Measurements from ENCODE around the gene PLXNB2.

PLXNB2 gene

GRCh38 chr22:50258361-50259292 lies 48.8 kb downstream of the PLXNB2 start:
- Histone ChIP-seq H3K9me3 (ENCODE audit: control insufficient read depth, insufficient read depth, low read length) (no peaks in the 10 kb centered on the region), H3K9ac (ENCODE audit: low read depth, low read length) (no peak overlapping the region)

GRCh38 chr22:50257451-50258360 lies 49.7 kb downstream of the PLXNB2 start:
- H3K4me1 ChIP-seq (ENCODE audit: insufficient read depth, low read length), result peaks cover 8% of the 10 kb centered on the region; the same call in 1 of the 2 replicates
- H3K9ac ChIP-seq (ENCODE audit: low read depth, low read length), result no peak overlapping the region
- no peaks in the 10 kb centered on the region for H3K9me3 ChIP-seq (ENCODE audit: control insufficient read depth, insufficient read depth, low read length)
- H3K36me3 ChIP-seq (ENCODE audit: insufficient read depth, low read length), result no peaks in the 10 kb centered on the region

More at GRCh38 chr22:50258361-50259292, 48.8 kb downstream of the PLXNB2 start:
- peaks cover 14% of the 10 kb centered on the region; the same call in 1 of the 2 replicates for H3K4me1 ChIP-seq (ENCODE audit: insufficient read depth, low read length)
- no peaks in the 10 kb centered on the region for H3K36me3 ChIP-seq (ENCODE audit: insufficient read depth, low read length)

GRCh38 chr22:50257041-50257440 lies 50.4 kb downstream of the PLXNB2 start:
- Histone ChIP-seq H3K36me3 (ENCODE audit: insufficient read depth, low read length) (no peaks in the 10 kb centered on the region), H3K9me3 (ENCODE audit: control insufficient read depth, insufficient read depth, low read length) (no peaks in the 10 kb centered on the region), H3K9ac (ENCODE audit: low read depth, low read length) (no peak overlapping the region), H3K4me1 (ENCODE audit: insufficient read depth, low read length) (peaks cover 2% of the 10 kb centered on the region; the same call in 1 of the 2 replicates)

- no peak overlapping the region for H3K9ac ChIP-seq (ENCODE audit: low read depth, low read length)
- H3K36me3 ChIP-seq (ENCODE audit: insufficient read depth, low read length), result no peaks in the 10 kb centered on the region
- no peaks in the 10 kb centered on the region; the same call in 1 of the 2 replicates for H3K4me1 ChIP-seq (ENCODE audit: insufficient read depth, low read length)
- no peaks in the 10 kb centered on the region for H3K9me3 ChIP-seq (ENCODE audit: control insufficient read depth, insufficient read depth, low read length)
Observed at GRCh38 chr22:50256258-50256862, 51.1 kb downstream of the PLXNB2 start.

- Histone ChIP-seq H3K36me3 (ENCODE audit: insufficient read depth, low read length) (no peaks in the 10 kb centered on the region), H3K9me3 (ENCODE audit: control insufficient read depth, insufficient read depth, low read length) (no peaks in the 10 kb centered on the region), H3K9ac (ENCODE audit: low read depth, low read length) (no peak overlapping the region), H3K4me1 (ENCODE audit: insufficient read depth, low read length) (no peaks in the 10 kb centered on the region; the same call in 1 of the 2 replicates)
Observed at GRCh38 chr22:50255607-50256006, 51.8 kb downstream of the PLXNB2 start.

- H3K9me3 ChIP-seq (ENCODE audit: control insufficient read depth, insufficient read depth, low read length), result no peaks in the 10 kb centered on the region
- H3K36me3 ChIP-seq (ENCODE audit: insufficient read depth, low read length), result no peaks in the 10 kb centered on the region
- H3K4me1 ChIP-seq (ENCODE audit: insufficient read depth, low read length), result no peaks in the 10 kb centered on the region; the same call in 1 of the 2 replicates
- H3K9ac ChIP-seq (ENCODE audit: low read depth, low read length), result no peak overlapping the region
Observed at GRCh38 chr22:50255099-50255498, 52.3 kb downstream of the PLXNB2 start.

- no peak overlapping the region for H3K9ac ChIP-seq (ENCODE audit: low read depth, low read length)
- H3K4me1 ChIP-seq (ENCODE audit: insufficient read depth, low read length), result no peaks in the 10 kb centered on the region
- no peaks in the 10 kb centered on the region for H3K36me3 ChIP-seq (ENCODE audit: insufficient read depth, low read length)
Observed at GRCh38 chr22:50253941-50254340, 53.5 kb downstream of the PLXNB2 start.

GRCh38 chr22:50253046-50253915 lies 54.2 kb downstream of the PLXNB2 start:
- no peaks in the 10 kb centered on the region for H3K36me3 ChIP-seq (ENCODE audit: insufficient read depth, low read length)

More at GRCh38 chr22:50253941-50254340, 53.5 kb downstream of the PLXNB2 start:
- H3K9me3 ChIP-seq (ENCODE audit: control insufficient read depth, insufficient read depth, low read length), result no peaks in the 10 kb centered on the region

GRCh38 chr22:50252082-50253045 lies 55.1 kb downstream of the PLXNB2 start:
- no peaks in the 10 kb centered on the region for H3K4me1 ChIP-seq (ENCODE audit: insufficient read depth, low read length)
- peak overlapping the region; percentile 83; the same call in 1 of the 2 replicates for H3K9ac ChIP-seq (ENCODE audit: low read depth, low read length)
- H3K36me3 ChIP-seq (ENCODE audit: insufficient read depth, low read length), result no peaks in the 10 kb centered on the region

More at GRCh38 chr22:50253046-50253915, 54.2 kb downstream of the PLXNB2 start:
- Histone ChIP-seq H3K9me3 (ENCODE audit: control insufficient read depth, insufficient read depth, low read length) (no peaks in the 10 kb centered on the region), H3K9ac (ENCODE audit: low read depth, low read length) (no peak overlapping the region), H3K4me1 (ENCODE audit: insufficient read depth, low read length) (no peaks in the 10 kb centered on the region)

GRCh38 chr22:50251477-50252081 lies 55.9 kb downstream of the PLXNB2 start:
- no peaks in the 10 kb centered on the region for H3K9me3 ChIP-seq (ENCODE audit: control insufficient read depth, insufficient read depth, low read length)
- H3K9ac ChIP-seq (ENCODE audit: low read depth, low read length), result peak overlapping the region; percentile 83; the same call in 1 of the 2 replicates
- no peaks in the 10 kb centered on the region for H3K36me3 ChIP-seq (ENCODE audit: insufficient read depth, low read length)
- no peaks in the 10 kb centered on the region for H3K4me1 ChIP-seq (ENCODE audit: insufficient read depth, low read length)

More at GRCh38 chr22:50252082-50253045, 55.1 kb downstream of the PLXNB2 start:
- no peaks in the 10 kb centered on the region for H3K9me3 ChIP-seq (ENCODE audit: control insufficient read depth, insufficient read depth, low read length)

- H3K36me3 ChIP-seq (ENCODE audit: insufficient read depth, low read length), result no peaks in the 10 kb centered on the region
- no peaks in the 10 kb centered on the region for H3K4me1 ChIP-seq (ENCODE audit: insufficient read depth, low read length)
Observed at GRCh38 chr22:50250555-50251476, 56.6 kb downstream of the PLXNB2 start, which contains the start of gene HDAC10. Gene HDAC10 (minus strand): TSS chr22:50251265. CDS start chr22:50251032, 233 bp downstream.

More at GRCh38 chr22:50250555-50251476, 56.6 kb downstream of the PLXNB2 start, which contains the start of gene HDAC10:
- peak within 1 kb of the TSS; percentile 83 for H3K9ac ChIP-seq (ENCODE audit: low read depth, low read length)
- H3K9me3 ChIP-seq (ENCODE audit: control insufficient read depth, insufficient read depth, low read length), result no peaks in the 10 kb centered on the region

All from ES-I3 (cell line).